Fibroblast of pulmonary artery (primary cell): ENCODE data around the gene SEMA4A.

Source experiments
- DNase-seq: peaks from one replicate; pipeline ENCODE4 v3.0.0-alpha.2; 2010; ENCODE audit warnings: low read depth
- H3K4me3 ChIP-seq: replicated peaks from 2 replicates; pipeline ENCODE4 v1.5.1; 2011; ENCODE audit warnings: low read depth, mild to moderate bottlenecking, control low read depth, low read length, moderate library complexity
- TF ChIP-seq, protein P1 (sequence below): IDR thresholded peaks from 2 replicates; pipeline ENCODE4 v1.5.1; 2011; ENCODE audit warnings: mild to moderate bottlenecking, control low read depth, low read length, inconsistent platforms; ENCODE audit errors: missing control alignments

Gene SEMA4A

DNA sequence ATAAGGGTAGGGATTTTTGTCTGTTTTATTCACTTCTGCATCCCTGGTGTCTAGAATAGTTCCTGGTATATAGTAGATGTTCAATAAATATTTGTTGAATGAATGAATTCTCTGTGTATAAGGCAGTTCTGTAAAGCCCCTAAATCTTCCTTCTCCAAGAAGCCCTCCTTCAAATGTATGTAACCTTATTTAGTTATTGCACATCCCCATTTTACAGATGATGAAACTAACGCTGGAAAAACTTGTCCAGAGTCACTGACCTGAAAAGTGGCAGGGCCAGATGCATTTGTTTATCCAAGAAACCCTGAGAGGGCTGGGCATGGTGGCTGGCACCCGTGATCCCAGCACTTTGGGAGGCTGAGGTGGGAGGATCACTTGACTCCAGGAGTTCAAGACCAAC lies 43.1 kb upstream of the SEMA4A start:
- no peak for DNase-seq
- H3K4me3 ChIP-seq: no peak overlapping the region
- TF ChIP-seq, protein P1, sequence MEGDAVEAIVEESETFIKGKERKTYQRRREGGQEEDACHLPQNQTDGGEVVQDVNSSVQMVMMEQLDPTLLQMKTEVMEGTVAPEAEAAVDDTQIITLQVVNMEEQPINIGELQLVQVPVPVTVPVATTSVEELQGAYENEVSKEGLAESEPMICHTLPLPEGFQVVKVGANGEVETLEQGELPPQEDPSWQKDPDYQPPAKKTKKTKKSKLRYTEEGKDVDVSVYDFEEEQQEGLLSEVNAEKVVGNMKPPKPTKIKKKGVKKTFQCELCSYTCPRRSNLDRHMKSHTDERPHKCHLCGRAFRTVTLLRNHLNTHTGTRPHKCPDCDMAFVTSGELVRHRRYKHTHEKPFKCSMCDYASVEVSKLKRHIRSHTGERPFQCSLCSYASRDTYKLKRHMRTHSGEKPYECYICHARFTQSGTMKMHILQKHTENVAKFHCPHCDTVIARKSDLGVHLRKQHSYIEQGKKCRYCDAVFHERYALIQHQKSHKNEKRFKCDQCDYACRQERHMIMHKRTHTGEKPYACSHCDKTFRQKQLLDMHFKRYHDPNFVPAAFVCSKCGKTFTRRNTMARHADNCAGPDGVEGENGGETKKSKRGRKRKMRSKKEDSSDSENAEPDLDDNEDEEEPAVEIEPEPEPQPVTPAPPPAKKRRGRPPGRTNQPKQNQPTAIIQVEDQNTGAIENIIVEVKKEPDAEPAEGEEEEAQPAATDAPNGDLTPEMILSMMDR: no peak

DNA sequence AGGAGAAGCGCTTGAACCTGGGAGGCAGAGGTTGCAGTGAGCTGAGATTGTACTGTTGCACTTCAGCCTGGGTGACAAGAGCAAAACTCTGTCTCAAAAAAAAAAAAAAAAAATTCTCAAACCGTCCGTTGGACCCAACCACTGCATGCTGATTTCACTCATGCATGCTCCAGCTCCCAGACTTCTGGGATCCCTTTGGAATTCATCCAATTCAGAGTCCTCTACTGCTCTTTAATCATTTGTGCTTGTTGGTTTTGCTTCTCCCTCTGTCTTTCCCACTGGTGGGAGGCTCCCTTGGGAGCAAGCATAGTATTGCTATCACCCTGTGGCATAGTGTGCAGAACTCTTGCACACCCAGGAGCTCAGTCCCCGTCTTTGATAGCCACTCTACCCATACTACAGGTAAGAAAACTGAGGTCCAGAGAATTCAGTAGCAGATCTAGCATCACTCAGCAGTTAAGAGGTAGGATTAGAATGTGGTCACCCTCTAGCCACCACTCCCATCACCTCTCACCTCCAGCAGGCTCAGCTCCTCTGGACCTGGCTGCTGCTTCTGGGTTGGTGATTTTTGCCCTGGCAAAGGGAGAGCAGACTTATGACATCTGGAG lies 41.9 kb upstream of the SEMA4A start:
- TF ChIP-seq, protein P1: no peak
- no peak overlapping the region for H3K4me3 ChIP-seq
- DNase-seq: no peak

DNA sequence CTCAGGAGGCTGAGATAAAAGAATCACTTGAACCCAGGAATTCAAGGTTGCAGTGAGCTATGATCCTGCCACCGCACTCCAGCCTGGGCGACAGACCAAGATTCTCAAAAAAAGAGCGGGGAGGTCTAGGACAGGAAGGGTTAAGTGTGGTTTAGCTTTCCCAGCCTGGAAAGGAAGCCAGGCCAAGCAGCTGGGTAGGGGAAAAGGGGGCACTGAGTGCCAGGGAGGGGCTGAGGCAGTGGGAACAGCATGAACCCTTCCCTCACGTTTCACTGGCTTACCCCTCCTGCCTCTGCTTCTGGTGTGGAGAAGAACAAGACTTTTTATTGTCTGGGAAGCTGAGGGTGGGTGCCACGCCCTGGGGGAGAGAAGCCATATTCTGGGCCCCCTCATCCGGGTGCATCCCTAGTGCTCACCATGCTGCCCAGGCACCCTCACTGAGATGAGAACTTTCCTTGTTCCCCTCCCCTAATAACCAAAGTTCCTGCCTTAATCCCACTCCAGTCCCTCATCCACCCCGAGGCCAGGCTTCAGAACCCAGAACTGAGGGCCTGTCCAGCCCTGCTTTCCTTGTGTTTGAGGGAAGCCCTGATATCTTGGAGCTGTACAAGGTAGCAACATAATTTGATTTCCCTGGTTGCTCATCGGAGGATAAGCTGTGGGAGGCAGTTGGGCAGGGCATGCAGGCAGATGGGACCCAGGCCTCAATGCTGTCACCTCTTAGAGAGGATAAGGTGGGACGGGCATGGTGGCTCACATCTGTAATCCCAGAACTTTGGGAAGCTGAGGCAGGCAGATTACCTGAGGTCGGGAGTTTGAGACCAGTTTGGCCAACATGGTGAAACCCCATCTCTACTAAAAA lies 40.9 kb upstream of the SEMA4A start:
- no peak for DNase-seq
- TF ChIP-seq, protein P1: no peak
- no peak overlapping the region for H3K4me3 ChIP-seq

DNA sequence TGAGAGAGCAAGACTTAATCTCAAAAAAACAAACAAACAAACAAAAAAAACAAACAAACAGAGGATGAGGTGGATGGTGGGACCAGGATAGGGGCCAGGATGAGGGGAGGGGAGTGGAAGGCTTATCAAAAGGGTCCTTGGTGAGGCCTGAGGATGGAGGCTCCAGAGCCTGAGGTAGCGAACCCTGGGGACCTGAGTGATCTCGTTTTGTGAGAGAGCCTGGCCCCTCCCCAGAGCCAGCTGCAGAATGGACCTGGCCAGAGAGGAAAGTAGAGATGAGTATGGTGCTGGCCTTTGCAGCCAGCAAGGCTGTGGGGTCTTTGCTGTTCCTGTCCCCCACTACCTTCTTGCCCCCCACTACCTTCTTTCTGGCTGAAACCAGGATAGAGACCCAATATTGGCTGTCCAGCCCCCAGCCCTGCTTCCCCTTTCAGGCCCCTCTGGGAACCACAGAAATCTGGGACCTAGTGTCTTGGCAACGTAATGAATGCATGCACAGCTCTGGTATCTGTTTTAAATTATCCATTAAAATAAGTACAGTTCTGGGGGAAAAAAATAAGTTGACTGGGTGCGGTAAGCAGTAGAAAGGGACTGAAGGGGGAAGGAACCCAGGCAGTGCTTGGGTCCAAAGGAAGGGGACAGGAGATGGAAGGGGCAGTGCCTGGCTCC lies 40.0 kb upstream of the SEMA4A start:
- H3K4me3 ChIP-seq: no peak overlapping the region
- no peak for DNase-seq
- TF ChIP-seq, protein P1: no peak

DNA sequence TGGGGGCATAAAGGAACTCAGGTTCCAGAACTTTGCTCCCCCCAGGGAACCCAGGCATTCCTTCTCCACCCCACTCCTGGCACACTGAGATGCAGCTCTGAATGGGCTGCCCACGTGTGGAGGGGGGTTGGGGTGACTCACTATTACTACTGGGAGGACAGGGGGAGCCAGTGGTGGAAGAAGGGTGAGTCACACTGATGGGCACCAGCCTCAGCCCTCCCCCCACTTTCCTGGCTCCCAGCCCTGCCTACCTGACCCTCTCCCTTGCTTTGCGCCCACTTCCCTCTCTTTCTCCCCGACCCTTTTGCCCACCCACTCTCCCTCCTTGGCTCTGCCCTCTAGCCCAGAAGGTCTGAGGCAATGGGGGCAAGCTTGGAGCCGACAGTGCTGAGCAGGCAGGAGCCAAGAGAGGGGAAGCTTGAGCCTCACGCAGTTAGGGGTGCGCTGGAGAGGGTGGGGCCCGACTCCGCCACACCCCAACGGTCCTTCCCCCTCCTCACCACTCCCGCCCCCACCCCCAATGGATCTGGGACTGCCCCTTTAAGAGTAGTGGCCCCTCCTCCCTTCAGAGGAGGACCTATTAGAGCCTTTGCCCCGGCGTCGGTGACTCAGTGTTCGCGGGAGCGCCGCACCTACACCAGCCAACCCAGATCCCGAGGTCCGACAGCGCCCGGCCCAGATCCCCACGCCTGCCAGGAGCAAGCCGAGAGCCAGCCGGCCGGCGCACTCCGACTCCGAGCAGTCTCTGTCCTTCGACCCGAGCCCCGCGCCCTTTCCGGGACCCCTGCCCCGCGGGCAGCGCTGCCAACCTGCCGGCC lies 39.1 kb upstream of the SEMA4A start, which contains the start of gene LMNA:
LMNA (plus strand) TSS at position 611 of the 818 bp plus-strand sequence. CDS start 208 bp downstream, outside the sequence.
- peak within 1 kb of the TSS; percentile 99 for H3K4me3 ChIP-seq
- DNase-seq: peak; percentile 94
- TF ChIP-seq, protein P1: no peak

DNA sequence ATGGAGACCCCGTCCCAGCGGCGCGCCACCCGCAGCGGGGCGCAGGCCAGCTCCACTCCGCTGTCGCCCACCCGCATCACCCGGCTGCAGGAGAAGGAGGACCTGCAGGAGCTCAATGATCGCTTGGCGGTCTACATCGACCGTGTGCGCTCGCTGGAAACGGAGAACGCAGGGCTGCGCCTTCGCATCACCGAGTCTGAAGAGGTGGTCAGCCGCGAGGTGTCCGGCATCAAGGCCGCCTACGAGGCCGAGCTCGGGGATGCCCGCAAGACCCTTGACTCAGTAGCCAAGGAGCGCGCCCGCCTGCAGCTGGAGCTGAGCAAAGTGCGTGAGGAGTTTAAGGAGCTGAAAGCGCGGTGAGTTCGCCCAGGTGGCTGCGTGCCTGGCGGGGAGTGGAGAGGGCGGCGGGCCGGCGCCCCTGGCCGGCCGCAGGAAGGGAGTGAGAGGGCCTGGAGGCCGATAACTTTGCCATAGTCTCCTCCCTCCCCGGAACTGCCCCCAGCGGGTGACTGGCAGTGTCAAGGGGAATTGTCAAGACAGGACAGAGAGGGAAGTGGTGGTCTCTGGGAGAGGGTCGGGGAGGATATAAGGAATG lies 38.4 kb upstream of the SEMA4A start:
- peak overlapping the region; percentile 99 for H3K4me3 ChIP-seq
- TF ChIP-seq, protein P1: no peak
- no peak for DNase-seq
